ENCODE measurements around the gene OR13C8.

OR13C8 gene

GRCh38 chr9:104606152-104606551, 37.2 kb downstream of the OR13C8 start:
- Histone ChIP-seq H4K8ac (ENCODE audit: low read depth, low read length) (no peak overlapping the region), H3K36me3 (ENCODE audit: control insufficient read depth in 1 of 2, insufficient read depth in 2 of 2, low read length in 2 of 2) (no peaks in the 10 kb centered on the region), H3K9me3 (ENCODE audit: insufficient read depth, low read depth, low read length) (no peaks in the 10 kb centered on the region), H3K27me3 (ENCODE audit: insufficient read depth, low read length) (no peaks in the 10 kb centered on the region), H2BK5ac (ENCODE audit: low read depth, low read length, poor library complexity) (no peak overlapping the region), H2BK12ac (ENCODE audit: low read length) (no peak overlapping the region), H3K27ac (ENCODE audit: low read depth, low read length) (no peak overlapping the region), H3K18ac (ENCODE audit: low read length) (no peak overlapping the region), H3K9ac (ENCODE audit: low read length) (no peak overlapping the region), H4K12ac (ENCODE audit: low read depth, low read length) (no peak overlapping the region), H2BK120ac (ENCODE audit: insufficient read depth, low read length, poor library complexity) (no peak overlapping the region), H3K23ac (ENCODE audit: low read length) (no peak overlapping the region), H3K4me2 (ENCODE audit: low read length) (no peak overlapping the region), H3K14ac (ENCODE audit: low read length) (no peak overlapping the region), H2AFZ (ENCODE audit: insufficient read depth, low read length, poor library complexity) (no peak overlapping the region), H4K91ac (ENCODE audit: low read depth, low read length) (no peak overlapping the region), H2AK5ac (ENCODE audit: low read length) (no peak overlapping the region), H3K79me2 (ENCODE audit: control insufficient read depth, insufficient read depth, low read length, poor library complexity) (no peaks in the 10 kb centered on the region), H3K79me1 (ENCODE audit: low read length) (no peaks in the 10 kb centered on the region), H3K4ac (ENCODE audit: low read depth, low read length) (no peak overlapping the region), H3K4me3 (ENCODE audit: low read depth, low read length) (no peak overlapping the region), H3K4me1 (ENCODE audit: control insufficient read depth in 1 of 2, insufficient read depth in 2 of 2, low read length in 2 of 2) (no peaks in the 10 kb centered on the region)
- WGBS (ENCODE audit: extremely low coverage, insufficient coverage, insufficient read length), result no CpG with 5 or more reads among the region's 2 CpGs
- no peak for DNase-seq

GRCh38 chr9:104608336-104608735, 39.4 kb downstream of the OR13C8 start:
- H3K27me3 ChIP-seq (ENCODE audit: insufficient read depth, low read length), result no peaks in the 10 kb centered on the region

GRCh38 chr9:104611213-104611612, 42.2 kb downstream of the OR13C8 start:
- H2AFZ ChIP-seq (ENCODE audit: insufficient read depth, low read length, poor library complexity), result no peak overlapping the region
- no peaks in the 10 kb centered on the region for H3K36me3 ChIP-seq (ENCODE audit: control insufficient read depth in 1 of 2, insufficient read depth in 2 of 2, low read length in 2 of 2)
- H2BK5ac ChIP-seq (ENCODE audit: low read depth, low read length, poor library complexity), result no peak overlapping the region
- no peaks in the 10 kb centered on the region for H3K9me3 ChIP-seq (ENCODE audit: insufficient read depth, low read depth, low read length)
- H4K8ac ChIP-seq (ENCODE audit: low read depth, low read length), result no peak overlapping the region
- no peak overlapping the region for H2BK12ac ChIP-seq (ENCODE audit: low read length)
- H3K4me1 ChIP-seq (ENCODE audit: control insufficient read depth in 1 of 2, insufficient read depth in 2 of 2, low read length in 2 of 2), result no peaks in the 10 kb centered on the region
- no peak overlapping the region for H3K4me2 ChIP-seq (ENCODE audit: low read length)
- H3K18ac ChIP-seq (ENCODE audit: low read length), result no peak overlapping the region
- no peak overlapping the region for H2AK5ac ChIP-seq (ENCODE audit: low read length)
- no peak overlapping the region for H3K4ac ChIP-seq (ENCODE audit: low read depth, low read length)
- no peak overlapping the region for H3K9ac ChIP-seq (ENCODE audit: low read length)
- no peak overlapping the region for H3K27ac ChIP-seq (ENCODE audit: low read depth, low read length)
- no peak overlapping the region for H3K4me3 ChIP-seq (ENCODE audit: low read depth, low read length)
- no peak overlapping the region for H4K91ac ChIP-seq (ENCODE audit: low read depth, low read length)
- no peaks in the 10 kb centered on the region for H3K79me1 ChIP-seq (ENCODE audit: low read length)
- no peak overlapping the region for H4K12ac ChIP-seq (ENCODE audit: low read depth, low read length)
- no peak overlapping the region for H3K14ac ChIP-seq (ENCODE audit: low read length)
- no peak overlapping the region for H2BK120ac ChIP-seq (ENCODE audit: insufficient read depth, low read length, poor library complexity)
- H3K27me3 ChIP-seq (ENCODE audit: insufficient read depth, low read length), result no peaks in the 10 kb centered on the region
- no peaks in the 10 kb centered on the region for H3K79me2 ChIP-seq (ENCODE audit: control insufficient read depth, insufficient read depth, low read length, poor library complexity)
- no CpG with 5 or more reads among the region's 2 CpGs for WGBS (ENCODE audit: extremely low coverage, insufficient coverage, insufficient read length)
- H3K23ac ChIP-seq (ENCODE audit: low read length), result no peak overlapping the region
- DNase-seq, result no peak

More at GRCh38 chr9:104608336-104608735, 39.4 kb downstream of the OR13C8 start:
- Histone ChIP-seq H3K9me3 (ENCODE audit: insufficient read depth, low read depth, low read length) (no peaks in the 10 kb centered on the region), H4K91ac (ENCODE audit: low read depth, low read length) (no peak overlapping the region), H4K12ac (ENCODE audit: low read depth, low read length) (no peak overlapping the region), H3K27ac (ENCODE audit: low read depth, low read length) (no peak overlapping the region), H3K4ac (ENCODE audit: low read depth, low read length) (no peak overlapping the region), H3K79me1 (ENCODE audit: low read length) (no peaks in the 10 kb centered on the region), H4K8ac (ENCODE audit: low read depth, low read length) (no peak overlapping the region), H2BK12ac (ENCODE audit: low read length) (no peak overlapping the region), H3K79me2 (ENCODE audit: control insufficient read depth, insufficient read depth, low read length, poor library complexity) (no peaks in the 10 kb centered on the region), H3K36me3 (ENCODE audit: control insufficient read depth in 1 of 2, insufficient read depth in 2 of 2, low read length in 2 of 2) (no peaks in the 10 kb centered on the region), H3K14ac (ENCODE audit: low read length) (no peak overlapping the region), H3K4me2 (ENCODE audit: low read length) (no peak overlapping the region), H3K4me3 (ENCODE audit: low read depth, low read length) (no peak overlapping the region), H2AK5ac (ENCODE audit: low read length) (no peak overlapping the region), H2AFZ (ENCODE audit: insufficient read depth, low read length, poor library complexity) (no peak overlapping the region), H2BK5ac (ENCODE audit: low read depth, low read length, poor library complexity) (no peak overlapping the region), H2BK120ac (ENCODE audit: insufficient read depth, low read length, poor library complexity) (no peak overlapping the region), H3K23ac (ENCODE audit: low read length) (no peak overlapping the region), H3K4me1 (ENCODE audit: control insufficient read depth in 1 of 2, insufficient read depth in 2 of 2, low read length in 2 of 2) (no peaks in the 10 kb centered on the region), H3K9ac (ENCODE audit: low read length) (no peak overlapping the region), H3K18ac (ENCODE audit: low read length) (no peak overlapping the region)
- no CpG with 5 or more reads among the region's 1 CpG for WGBS (ENCODE audit: extremely low coverage, insufficient coverage, insufficient read length)
- no peak for DNase-seq

- no peak for DNase-seq
- no peak overlapping the region for H2AFZ ChIP-seq (ENCODE audit: insufficient read depth, low read length, poor library complexity)
- no peak overlapping the region for H3K4me2 ChIP-seq (ENCODE audit: low read length)
- no peaks in the 10 kb centered on the region for H3K4me1 ChIP-seq (ENCODE audit: control insufficient read depth in 1 of 2, insufficient read depth in 2 of 2, low read length in 2 of 2)
- H3K23ac ChIP-seq (ENCODE audit: low read length), result no peak overlapping the region
- no peak overlapping the region for H2BK120ac ChIP-seq (ENCODE audit: insufficient read depth, low read length, poor library complexity)
- no peak overlapping the region for H3K9ac ChIP-seq (ENCODE audit: low read length)
- no peak overlapping the region for H4K12ac ChIP-seq (ENCODE audit: low read depth, low read length)
- no peak overlapping the region for H3K4ac ChIP-seq (ENCODE audit: low read depth, low read length)
- H3K79me1 ChIP-seq (ENCODE audit: low read length), result no peaks in the 10 kb centered on the region
- H2AK5ac ChIP-seq (ENCODE audit: low read length), result no peak overlapping the region
- no peak overlapping the region for H3K27ac ChIP-seq (ENCODE audit: low read depth, low read length)
- H3K4me3 ChIP-seq (ENCODE audit: low read depth, low read length), result no peak overlapping the region
- H3K9me3 ChIP-seq (ENCODE audit: insufficient read depth, low read depth, low read length), result no peaks in the 10 kb centered on the region
- no peaks in the 10 kb centered on the region for H3K79me2 ChIP-seq (ENCODE audit: control insufficient read depth, insufficient read depth, low read length, poor library complexity)
- no peak overlapping the region for H3K18ac ChIP-seq (ENCODE audit: low read length)
- H2BK5ac ChIP-seq (ENCODE audit: low read depth, low read length, poor library complexity), result no peak overlapping the region
- no peak overlapping the region for H4K91ac ChIP-seq (ENCODE audit: low read depth, low read length)
- H4K8ac ChIP-seq (ENCODE audit: low read depth, low read length), result no peak overlapping the region
- H3K14ac ChIP-seq (ENCODE audit: low read length), result no peak overlapping the region
- no peaks in the 10 kb centered on the region for H3K27me3 ChIP-seq (ENCODE audit: insufficient read depth, low read length)
- H3K36me3 ChIP-seq (ENCODE audit: control insufficient read depth in 1 of 2, insufficient read depth in 2 of 2, low read length in 2 of 2), result no peaks in the 10 kb centered on the region
- H2BK12ac ChIP-seq (ENCODE audit: low read length), result no peak overlapping the region
Measured at GRCh38 chr9:104617418-104617817, 48.5 kb downstream of the OR13C8 start.

All from trophoblast cell (in vitro differentiated cells and primary cell).